SK-N-SH treated with all-trans-retinoic acid at 6 μM for 48 hours (cell line): ENCODE results near the gene ZAP70.

Experiments used
- ATAC-seq: fragments of 200-7000 bp; cut with Tn5 transposase; 3 replicates; pipeline ENCODE4 v1.9.1; 2020; ENCODE audit warnings: mild to moderate bottlenecking, moderate library complexity
- ARNTL ChIP-seq: fragments of 450-650 bp; formaldehyde crosslinking; IDR thresholded peaks from 2 replicates; pipeline ENCODE4 v1.5.0; 2020; ENCODE audit warnings: low read depth, mild to moderate bottlenecking, moderate library complexity, borderline replicate concordance
- BACH2 ChIP-seq: fragments of 250-450 bp; sonication (Bioruptor Pico); IDR thresholded peaks from 2 replicates; pipeline ENCODE4 v1.9.0; 2021; ENCODE audit warnings: mild to moderate bottlenecking, borderline replicate concordance
- CREB5 ChIP-seq: fragments of 250-450 bp; sonication (Bioruptor Pico); IDR thresholded peaks from 2 replicates; pipeline ENCODE4 v1.5.1; 2020; ENCODE audit warnings: low read depth, mild to moderate bottlenecking, moderate library complexity
- CSDC2 ChIP-seq: fragments of 250-450 bp; sonication (Bioruptor Pico); IDR thresholded peaks from 2 replicates; pipeline ENCODE4 v1.5.0; 2020; ENCODE audit warnings: mild to moderate bottlenecking, moderate library complexity
- CSRNP3 ChIP-seq: fragments of 250-450 bp; sonication (Bioruptor Pico); IDR thresholded peaks from 2 replicates; pipeline ENCODE4 v1.5.1; 2021; ENCODE audit warnings: mild to moderate bottlenecking, moderate library complexity
- ESRRG ChIP-seq: fragments of 250-450 bp; sonication (Bioruptor Pico); IDR thresholded peaks from 2 replicates; pipeline ENCODE4 v1.6.1; 2021; ENCODE audit warnings: mild to moderate bottlenecking
- GLIS3 ChIP-seq: fragments of 250-450 bp; sonication (Bioruptor Pico); IDR thresholded peaks from 2 replicates; pipeline ENCODE4 v1.5.0; 2020; ENCODE audit warnings: mild to moderate bottlenecking, moderate library complexity
- ISL1 ChIP-seq: fragments of 250-450 bp; sonication (Bioruptor Pico); IDR thresholded peaks from 2 replicates; pipeline ENCODE4 v2.1.2; 2022; ENCODE audit warnings: mild to moderate bottlenecking, moderate library complexity
- OSR1 ChIP-seq: fragments of 250-450 bp; sonication (Bioruptor Pico); IDR thresholded peaks from 2 replicates; pipeline ENCODE4 v1.8.0; 2022; ENCODE audit warnings: moderate library complexity, mild to moderate bottlenecking, inconsistent platforms
- PATZ1 ChIP-seq: fragments of 250-450 bp; sonication (Bioruptor Pico); IDR thresholded peaks from 2 replicates; pipeline ENCODE4 v1.8.0; 2020; ENCODE audit warnings: mild to moderate bottlenecking, moderate library complexity, borderline replicate concordance
- PPARA ChIP-seq: fragments of 250-450 bp; sonication (Bioruptor Pico); IDR thresholded peaks from 2 replicates; pipeline ENCODE4 v1.5.0; 2020; ENCODE audit warnings: mild to moderate bottlenecking, borderline replicate concordance
- RARB ChIP-seq: fragments of 250-450 bp; sonication (Bioruptor Pico); IDR thresholded peaks from 2 replicates; pipeline ENCODE4 v1.8.0; 2021; ENCODE audit warnings: mild to moderate bottlenecking, moderate library complexity
- SNAI2 ChIP-seq: fragments of 250-450 bp; sonication (Bioruptor Pico); IDR thresholded peaks from 2 replicates; pipeline ENCODE4 v1.5.0; 2020; ENCODE audit warnings: mild to moderate bottlenecking, moderate library complexity
- TOX ChIP-seq: fragments of 250-450 bp; sonication (Bioruptor Pico); IDR thresholded peaks from 2 replicates; pipeline ENCODE4 v1.8.0; 2021; ENCODE audit warnings: mild to moderate bottlenecking, moderate library complexity, borderline replicate concordance
- ZC3H10 ChIP-seq: fragments of 250-450 bp; sonication (Bioruptor Pico); IDR thresholded peaks from 2 replicates; pipeline ENCODE4 v1.5.1; 2021; ENCODE audit warnings: mild to moderate bottlenecking, moderate library complexity
- ZFP3 ChIP-seq: fragments of 250-450 bp; sonication (Bioruptor Pico); IDR thresholded peaks from 2 replicates; pipeline ENCODE4 v1.5.0; 2020; ENCODE audit warnings: mild to moderate bottlenecking, moderate library complexity
- ZFP30 ChIP-seq: fragments of 450-650 bp; formaldehyde crosslinking; IDR thresholded peaks from 2 replicates; pipeline ENCODE4 v1.5.0; 2022; ENCODE audit warnings: mild to moderate bottlenecking, moderate library complexity
- ZNF70 ChIP-seq: fragments of 450-650 bp; formaldehyde crosslinking; IDR thresholded peaks from 2 replicates; pipeline ENCODE4 v1.5.0; 2020; ENCODE audit warnings: mild to moderate bottlenecking, moderate library complexity
- TF ChIP-seq, protein P1 (sequence below): fragments of 250-450 bp; sonication (Bioruptor Pico); IDR thresholded peaks from 2 replicates; pipeline ENCODE4 v1.5.0; 2020; ENCODE audit warnings: mild to moderate bottlenecking, moderate library complexity
- TF ChIP-seq, protein P2 (sequence below): fragments of 250-450 bp; sonication (Bioruptor Pico); IDR thresholded peaks from 2 replicates; pipeline ENCODE4 v1.8.0; 2021; ENCODE audit warnings: low read depth, mild to moderate bottlenecking, moderate library complexity, borderline replicate concordance

ZAP70 gene

GRCh38 chr2:97664636-97664970 lies 48.8 kb upstream of the ZAP70 start:
- TF ChIP-seq GLIS3 (CRISPR knock-in tag): no peak
- no peak for TF ChIP-seq ISL1 (CRISPR knock-in tag)
- ATAC-seq: peak; percentile 0; the same call in 1 of the 3 replicates

DNA sequence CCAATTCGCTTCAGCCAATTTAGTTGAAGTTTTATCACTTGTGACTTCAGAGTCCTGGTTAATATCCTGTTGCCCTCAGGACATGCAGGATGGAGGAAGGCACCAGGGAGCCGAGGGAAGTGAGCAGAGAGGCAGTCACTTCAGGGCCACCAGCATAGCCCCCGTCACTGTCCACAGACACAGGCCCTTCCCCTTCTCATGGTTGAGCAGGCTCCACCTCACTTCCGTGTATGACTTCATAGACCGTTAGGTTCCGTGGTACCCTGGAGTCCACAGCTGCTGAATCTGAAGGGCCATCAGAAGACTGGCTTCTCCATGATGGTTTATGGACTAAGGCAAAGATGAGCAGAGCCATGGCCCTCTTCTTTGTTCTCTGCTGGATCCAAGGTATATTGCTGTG lies 43.9 kb upstream of the ZAP70 start, which contains the start of gene C2orf92:
Gene C2orf92 (plus strand): TSS at position 266 of the 400 bp plus-strand sequence. CDS start 76 bp downstream, at position 342.
- TF ChIP-seq ZNF70 (CRISPR knock-in tag) (no peak), ZFP3 (CRISPR knock-in tag) (no peak), GLIS3 (CRISPR knock-in tag) (no peak), BACH2 (CRISPR knock-in tag) (no peak), PPARA (CRISPR knock-in tag) (no peak), CSDC2 (CRISPR knock-in tag) (no peak), CSRNP3 (CRISPR knock-in tag) (no peak), ARNTL (no peak), ESRRG (CRISPR knock-in tag) (no peak), ZFP30 (CRISPR knock-in tag) (no peak), TOX (CRISPR knock-in tag) (no peak), PATZ1 (no peak)
- ATAC-seq: no peak

GRCh38 chr2:97670471-97670870 lies 42.9 kb upstream of the ZAP70 start:
- ATAC-seq: no peak
- TF ChIP-seq GLIS3 (CRISPR knock-in tag) (no peak), ZFP3 (CRISPR knock-in tag) (no peak), ZFP30 (CRISPR knock-in tag) (no peak), ZNF70 (CRISPR knock-in tag) (no peak), SNAI2 (CRISPR knock-in tag) (no peak), RARB (CRISPR knock-in tag) (no peak), ZC3H10 (no peak), ESRRG (CRISPR knock-in tag) (no peak), CSRNP3 (CRISPR knock-in tag) (no peak), ISL1 (CRISPR knock-in tag) (no peak), OSR1 (no peak), ARNTL (no peak)
- TF ChIP-seq, protein P1, sequence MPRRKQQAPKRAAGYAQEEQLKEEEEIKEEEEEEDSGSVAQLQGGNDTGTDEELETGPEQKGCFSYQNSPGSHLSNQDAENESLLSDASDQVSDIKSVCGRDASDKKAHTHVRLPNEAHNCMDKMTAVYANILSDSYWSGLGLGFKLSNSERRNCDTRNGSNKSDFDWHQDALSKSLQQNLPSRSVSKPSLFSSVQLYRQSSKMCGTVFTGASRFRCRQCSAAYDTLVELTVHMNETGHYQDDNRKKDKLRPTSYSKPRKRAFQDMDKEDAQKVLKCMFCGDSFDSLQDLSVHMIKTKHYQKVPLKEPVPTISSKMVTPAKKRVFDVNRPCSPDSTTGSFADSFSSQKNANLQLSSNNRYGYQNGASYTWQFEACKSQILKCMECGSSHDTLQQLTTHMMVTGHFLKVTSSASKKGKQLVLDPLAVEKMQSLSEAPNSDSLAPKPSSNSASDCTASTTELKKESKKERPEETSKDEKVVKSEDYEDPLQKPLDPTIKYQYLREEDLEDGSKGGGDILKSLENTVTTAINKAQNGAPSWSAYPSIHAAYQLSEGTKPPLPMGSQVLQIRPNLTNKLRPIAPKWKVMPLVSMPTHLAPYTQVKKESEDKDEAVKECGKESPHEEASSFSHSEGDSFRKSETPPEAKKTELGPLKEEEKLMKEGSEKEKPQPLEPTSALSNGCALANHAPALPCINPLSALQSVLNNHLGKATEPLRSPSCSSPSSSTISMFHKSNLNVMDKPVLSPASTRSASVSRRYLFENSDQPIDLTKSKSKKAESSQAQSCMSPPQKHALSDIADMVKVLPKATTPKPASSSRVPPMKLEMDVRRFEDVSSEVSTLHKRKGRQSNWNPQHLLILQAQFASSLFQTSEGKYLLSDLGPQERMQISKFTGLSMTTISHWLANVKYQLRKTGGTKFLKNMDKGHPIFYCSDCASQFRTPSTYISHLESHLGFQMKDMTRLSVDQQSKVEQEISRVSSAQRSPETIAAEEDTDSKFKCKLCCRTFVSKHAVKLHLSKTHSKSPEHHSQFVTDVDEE (CRISPR knock-in tag): no peak
- TF ChIP-seq, protein P2, sequence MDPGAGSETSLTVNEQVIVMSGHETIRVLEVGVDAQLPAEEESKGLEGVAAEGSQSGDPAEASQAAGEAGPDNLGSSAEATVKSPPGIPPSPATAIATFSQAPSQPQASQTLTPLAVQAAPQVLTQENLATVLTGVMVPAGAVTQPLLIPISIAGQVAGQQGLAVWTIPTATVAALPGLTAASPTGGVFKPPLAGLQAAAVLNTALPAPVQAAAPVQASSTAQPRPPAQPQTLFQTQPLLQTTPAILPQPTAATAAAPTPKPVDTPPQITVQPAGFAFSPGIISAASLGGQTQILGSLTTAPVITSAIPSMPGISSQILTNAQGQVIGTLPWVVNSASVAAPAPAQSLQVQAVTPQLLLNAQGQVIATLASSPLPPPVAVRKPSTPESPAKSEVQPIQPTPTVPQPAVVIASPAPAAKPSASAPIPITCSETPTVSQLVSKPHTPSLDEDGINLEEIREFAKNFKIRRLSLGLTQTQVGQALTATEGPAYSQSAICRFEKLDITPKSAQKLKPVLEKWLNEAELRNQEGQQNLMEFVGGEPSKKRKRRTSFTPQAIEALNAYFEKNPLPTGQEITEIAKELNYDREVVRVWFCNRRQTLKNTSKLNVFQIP (CRISPR knock-in tag): no peak

DNA sequence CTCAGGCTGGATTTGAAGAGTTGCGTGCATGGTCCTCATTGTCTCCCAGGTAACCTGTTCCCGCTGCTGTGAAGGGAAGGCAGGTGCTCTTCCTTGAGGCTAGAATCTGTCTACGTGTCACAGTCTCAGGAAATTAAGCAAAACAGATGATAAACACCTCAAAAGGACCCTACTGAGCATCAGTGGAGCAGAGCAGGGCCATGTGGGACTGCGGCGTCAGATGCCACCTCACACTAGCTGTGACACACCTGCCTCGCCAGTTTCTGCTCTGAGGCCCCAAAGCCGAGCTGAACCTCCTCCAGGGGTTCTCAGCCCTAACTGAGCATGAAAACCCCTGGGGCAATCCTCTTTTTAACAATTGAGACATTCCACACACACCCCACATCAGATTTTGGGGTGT lies 41.9 kb upstream of the ZAP70 start:
- ATAC-seq: no peak

More for the DNA sequence above, 41.9 kb upstream of the ZAP70 start:
- TF ChIP-seq, protein P2 (CRISPR knock-in tag): no peak
- TF ChIP-seq CSRNP3 (CRISPR knock-in tag) (no peak), CREB5 (CRISPR knock-in tag) (no peak), ARNTL (no peak), ZFP3 (CRISPR knock-in tag) (no peak), GLIS3 (CRISPR knock-in tag) (no peak)
